Uterus (tissue), 4 donors: ENCODE results near the gene OR2AE1. TPM values are rescaled to one million over a fixed set of nuclear protein-coding genes. Genes with fewer than 3 reads are reported as not detected.
A peak's percentile ranks its signal among the peaks of the same experiment; 100 is the strongest.

Experiments
- DNase-seq, 2 donors: peaks; one replicate each; pipeline ENCODE4 v3.0.0-alpha.2; 2019 to 2020
- H3K27ac ChIP-seq, 2 donors: fragments of 200-600 bp; sonication (generic); 1 replicate in 1 of 2; 2 replicates in 1 of 2; pipeline ENCODE4 v1.5.1; 2016 to 2018
- H3K27me3 ChIP-seq, 2 donors: fragments of 200-600 bp; sonication (generic); one replicate each; pipeline ENCODE4 v1.5.1; 2018 to 2019; ENCODE audit warnings: control low read depth in 1 of 2
- H3K36me3 ChIP-seq, 2 donors: fragments of 200-600 bp; sonication (generic); one replicate each; pipeline ENCODE4 v1.5.1; 2019; ENCODE audit warnings: control low read depth in 1 of 2
- H3K4me1 ChIP-seq, 2 donors: fragments of 200-600 bp; sonication (generic); one replicate each; pipeline ENCODE4 v1.5.1; 2018 to 2019; ENCODE audit warnings: control low read depth in 1 of 2
- H3K4me3 ChIP-seq, 2 donors: fragments of 200-600 bp; sonication (generic); 1 replicate in 1 of 2; 2 replicates in 1 of 2; pipeline ENCODE4 v1.5.1; 2018 to 2019; ENCODE audit warnings: mild to moderate bottlenecking in 1 of 2
- H3K9me3 ChIP-seq, 2 donors: fragments of 200-600 bp; sonication (generic); one replicate each; pipeline ENCODE4 v1.5.1; 2019; ENCODE audit warnings: control low read depth in 1 of 2
- CTCF ChIP-seq, 4 experiments: fragments of 200-600 bp in 2 of 4; fragments of 450-650 bp in 2 of 4; sonication (generic) in 2 of 4; IDR thresholded peaks; one replicate each; pipeline ENCODE4 v1.5.1; 2016 to 2019; ENCODE audit warnings: antibody characterized with exemption in 4 of 4, mild to moderate bottlenecking in 2 of 4, moderate library complexity in 1 of 4
- POLR2A ChIP-seq, 2 donors: fragments of 450-650 bp; IDR thresholded peaks; one replicate each; pipeline ENCODE4 v1.6.1; 2016; ENCODE audit warnings: antibody characterized with exemption in 2 of 2, mild to moderate bottlenecking in 1 of 2, moderate library complexity in 1 of 2
- intact Hi-C: fragments of 100-400 bp; cut with DNase I; formaldehyde crosslinking; loops from one replicate; pipeline ENCODE4 v1.15.1; 2023; ENCODE audit warnings: low total_unique reads
- total RNA-seq, 4 donors: library from RNA; depleted of rRNA in 3 of 4; stranded (reverse); fragments of >200 nt in 3 of 4; gene quantifications; one replicate each; pipeline versions ENCODE4 v1.1.0 to v1.2.4, GENCODE V29; 2014 to 2023
- donor health status: DM: yes; HTN: yes; CAD: no.

OR2AE1 gene
- total RNA-seq, 4 donors from 2014 or later, result not detected

- no peak overlapping the region for H3K4me3 ChIP-seq
- intact Hi-C loops, result no loop called here
- DNase-seq, result no peak
- no peaks in the 10 kb centered on the region for H3K27me3 ChIP-seq
- H3K36me3 ChIP-seq, result no peaks in the 10 kb centered on the region
- no peaks in the 10 kb centered on the region for H3K9me3 ChIP-seq
- no peak overlapping the region for H3K27ac ChIP-seq
- no peak for TF ChIP-seq POLR2A (IDR thresholded peaks at IDR 0.05)
- no peak for TF ChIP-seq CTCF (IDR thresholded peaks at IDR 0.05)
- H3K4me1 ChIP-seq, result no peaks in the 10 kb centered on the region
These were observed 33.9 kb downstream of the OR2AE1 start for GRCh38 chr7:99842926-99843325.

GRCh38 chr7:99840136-99840869, 36.5 kb downstream of the OR2AE1 start:
- no peaks in the 10 kb centered on the region for H3K9me3 ChIP-seq
- TF ChIP-seq CTCF (IDR thresholded peaks at IDR 0.05), result no peak
- no peak for TF ChIP-seq POLR2A (IDR thresholded peaks at IDR 0.05)

GRCh38 chr7:99839287-99840021, 37.4 kb downstream of the OR2AE1 start:
- no peak overlapping the region for H3K27ac ChIP-seq
- intact Hi-C loops, result no loop called here
- no peak for TF ChIP-seq CTCF (IDR thresholded peaks at IDR 0.05)
- no peak for TF ChIP-seq POLR2A (IDR thresholded peaks at IDR 0.05)

More at GRCh38 chr7:99840136-99840869, 36.5 kb downstream of the OR2AE1 start:
- Histone ChIP-seq H3K27me3 (no peaks in the 10 kb centered on the region), H3K36me3 (no peaks in the 10 kb centered on the region), H3K27ac (no peak overlapping the region), H3K4me3 (no peak overlapping the region), H3K4me1 (no peaks in the 10 kb centered on the region)
- intact Hi-C loops, result no loop called here
- DNase-seq, result no peak

GRCh38 chr7:99837649-99838361, 39.0 kb downstream of the OR2AE1 start:
- TF ChIP-seq POLR2A (IDR thresholded peaks at IDR 0.05) (no peak), CTCF (IDR thresholded peaks at IDR 0.05) (peak in 2 of 4 experiments; percentile 18 to 33)
- H3K36me3 ChIP-seq, result no peaks in the 10 kb centered on the region
- H3K4me3 ChIP-seq, result no peak overlapping the region
- intact Hi-C loops, result no loop called here
- H3K9me3 ChIP-seq, result no peaks in the 10 kb centered on the region
- no peak overlapping the region for H3K27ac ChIP-seq
- H3K27me3 ChIP-seq, result no peaks in the 10 kb centered on the region
- DNase-seq, result no peak
- no peaks in the 10 kb centered on the region for H3K4me1 ChIP-seq

More at GRCh38 chr7:99839287-99840021, 37.4 kb downstream of the OR2AE1 start:
- H3K4me3 ChIP-seq, result no peak overlapping the region
- no peaks in the 10 kb centered on the region for H3K4me1 ChIP-seq
- no peaks in the 10 kb centered on the region for H3K9me3 ChIP-seq
- H3K36me3 ChIP-seq, result no peaks in the 10 kb centered on the region
- no peaks in the 10 kb centered on the region for H3K27me3 ChIP-seq
- DNase-seq, result no peak
